Mesendoderm (in vitro differentiated cells): ENCODE results near the gene TXNRD2.

Experiments
- DNase-seq: peaks from one replicate; pipeline ENCODE4 v3.0.0; 2013
- H2AK5ac ChIP-seq: 2 replicates; pipeline ENCODE4 v1.6.1; 2013; ENCODE audit warnings: low read length, inconsistent platforms
- H2BK120ac ChIP-seq: 2 replicates; pipeline ENCODE4 v1.6.1; 2013; ENCODE audit warnings: low read depth, mild to moderate bottlenecking, low read length, moderate library complexity, mixed read lengths
- H2BK15ac ChIP-seq: replicated peaks from 2 replicates; pipeline ENCODE4 v1.6.1; 2013; ENCODE audit warnings: low read depth, mild to moderate bottlenecking, moderate library complexity
- H2BK5ac ChIP-seq: 2 replicates; pipeline ENCODE4 v1.6.1; 2013; ENCODE audit warnings: low read length, inconsistent platforms
- H3K18ac ChIP-seq: 2 replicates; pipeline ENCODE4 v1.6.1; 2013; ENCODE audit warnings: mild to moderate bottlenecking, low read length, mixed read lengths
- H3K23ac ChIP-seq: one replicate; pipeline ENCODE4 v1.6.1; 2013; ENCODE audit warnings: low read length
- H3K27ac ChIP-seq: 2 replicates; pipeline ENCODE4 v1.5.1; 2013; ENCODE audit warnings: low read depth, mild to moderate bottlenecking, inconsistent platforms, low read length, moderate library complexity
- H3K27me3 ChIP-seq: 2 replicates; pipeline ENCODE4 v1.6.1; 2013; ENCODE audit warnings: low read length, control low read depth, mild to moderate bottlenecking, inconsistent platforms; ENCODE audit not compliant: insufficient read depth, poor library complexity
- H3K36me3 ChIP-seq: 2 replicates; pipeline ENCODE4 v1.6.1; 2013; ENCODE audit warnings: low read length, inconsistent platforms; ENCODE audit not compliant: control insufficient read depth, insufficient read depth
- H3K4ac ChIP-seq: one replicate; pipeline ENCODE4 v1.6.1; 2013; ENCODE audit warnings: low read depth, mild to moderate bottlenecking, low read length, moderate library complexity
- H3K4me1 ChIP-seq: 2 replicates; pipeline ENCODE4 v1.6.1; 2013; ENCODE audit warnings: low read depth, low read length, inconsistent platforms; ENCODE audit not compliant: control insufficient read depth
- H3K4me2 ChIP-seq: 2 replicates; pipeline ENCODE4 v1.6.1; 2013; ENCODE audit warnings: low read length
- H3K4me3 ChIP-seq: 2 replicates; pipeline ENCODE4 v1.5.1; 2013; ENCODE audit warnings: mild to moderate bottlenecking, low read length
- H3K56ac ChIP-seq: one replicate; pipeline ENCODE4 v1.6.1; 2013; ENCODE audit warnings: low read length
- H3K79me1 ChIP-seq: 2 replicates; pipeline ENCODE4 v1.6.1; 2013; ENCODE audit warnings: low read length, inconsistent platforms
- H3K79me2 ChIP-seq: 2 replicates; pipeline ENCODE4 v1.6.1; 2013; ENCODE audit warnings: mild to moderate bottlenecking, low read length; ENCODE audit not compliant: control insufficient read depth, insufficient read depth
- H3K9ac ChIP-seq: 2 replicates; pipeline ENCODE4 v1.6.1; 2013; ENCODE audit warnings: low read length, inconsistent platforms
- H4K5ac ChIP-seq: one replicate; pipeline ENCODE4 v1.6.1; 2013; ENCODE audit warnings: low read length
- H4K8ac ChIP-seq: one replicate; pipeline ENCODE4 v1.6.1; 2013; ENCODE audit warnings: low read depth, mild to moderate bottlenecking, control low read depth, low read length, moderate library complexity
- WGBS: extraction: QIAGEN DNeasy Blood & Tissue Kit; methylation state at CpG from one replicate; pipeline ENCODE4 v1.1.7; 2013; ENCODE audit warnings: low lambda C conversion rate, missing lambda C conversion rate; ENCODE audit not compliant: insufficient coverage; ENCODE audit errors: extremely low coverage; 5-methylcytosine and 5-hydroxymethylcytosine counted together

TXNRD2 gene

GRCh38 chr22:19887256-19887985 is 54.2 kb downstream of the TXNRD2 start:
- Histone ChIP-seq H3K9ac (no peak overlapping the region), H4K5ac (no peak overlapping the region), H2BK120ac (no peak overlapping the region), H3K23ac (no peak overlapping the region), H3K79me1 (no peaks in the 10 kb centered on the region), H2BK15ac (no peak overlapping the region), H3K18ac (no peak overlapping the region), H3K27ac (no peak overlapping the region), H4K8ac (no peak overlapping the region), H3K56ac (no peak overlapping the region), H3K4me2 (no peak overlapping the region), H2AK5ac (peak overlapping the region; percentile 40), H3K4me3 (no peak overlapping the region), H3K79me2 (no peaks in the 10 kb centered on the region), H3K4me1 (peaks cover 9% of the 10 kb centered on the region), H3K36me3 (no peaks in the 10 kb centered on the region), H3K4ac (no peak overlapping the region), H3K27me3 (no peaks in the 10 kb centered on the region), H2BK5ac (no peak overlapping the region)
- no CpG with 5 or more reads among the region's 16 CpGs for WGBS
- DNase-seq, result no peak

- Histone ChIP-seq H3K4me2 (no peak overlapping the region), H3K56ac (no peak overlapping the region), H3K4ac (no peak overlapping the region), H3K79me2 (no peaks in the 10 kb centered on the region), H3K23ac (no peak overlapping the region), H4K5ac (no peak overlapping the region), H3K9ac (no peak overlapping the region), H2BK15ac (no peak overlapping the region), H2BK120ac (no peak overlapping the region), H3K27ac (no peak overlapping the region), H3K36me3 (no peaks in the 10 kb centered on the region), H3K4me3 (no peak overlapping the region), H2BK5ac (no peak overlapping the region), H2AK5ac (no peak overlapping the region), H3K79me1 (no peaks in the 10 kb centered on the region), H4K8ac (no peak overlapping the region), H3K27me3 (no peaks in the 10 kb centered on the region), H3K18ac (no peak overlapping the region), H3K4me1 (peaks cover 5% of the 10 kb centered on the region)
- no CpG with 5 or more reads among the region's 12 CpGs for WGBS
- DNase-seq, result no peak
Observed at GRCh38 chr22:19886605-19887255, 54.9 kb downstream of the TXNRD2 start.

- H4K5ac ChIP-seq, result no peak overlapping the region
- H3K79me2 ChIP-seq, result no peaks in the 10 kb centered on the region
- H3K9ac ChIP-seq, result no peak overlapping the region
Observed at GRCh38 chr22:19885841-19886592, 55.6 kb downstream of the TXNRD2 start.

GRCh38 chr22:19884954-19885751 is 56.5 kb downstream of the TXNRD2 start:
- Histone ChIP-seq H3K4me1 (peaks cover 11% of the 10 kb centered on the region), H2BK120ac (no peak overlapping the region), H3K9ac (no peak overlapping the region), H3K56ac (no peak overlapping the region), H2BK15ac (no peak overlapping the region), H3K36me3 (no peaks in the 10 kb centered on the region), H2BK5ac (no peak overlapping the region), H3K27ac (no peak overlapping the region), H3K23ac (no peak overlapping the region), H3K79me1 (peaks cover under 1% of the 10 kb centered on the region), H3K79me2 (no peaks in the 10 kb centered on the region), H3K27me3 (no peaks in the 10 kb centered on the region), H3K4me2 (no peak overlapping the region), H4K8ac (no peak overlapping the region), H4K5ac (no peak overlapping the region), H3K18ac (no peak overlapping the region), H3K4me3 (no peak overlapping the region), H3K4ac (no peak overlapping the region), H2AK5ac (peak overlapping the region; percentile 49)
- no peak for DNase-seq
- no CpG with 5 or more reads among the region's 26 CpGs for WGBS

More at GRCh38 chr22:19885841-19886592, 55.6 kb downstream of the TXNRD2 start:
- no peak overlapping the region for H2AK5ac ChIP-seq
- H3K18ac ChIP-seq, result no peak overlapping the region
- H3K27me3 ChIP-seq, result no peaks in the 10 kb centered on the region
- no peak overlapping the region for H3K23ac ChIP-seq
- H3K36me3 ChIP-seq, result no peaks in the 10 kb centered on the region
- no CpG with 5 or more reads among the region's 15 CpGs for WGBS
- H2BK5ac ChIP-seq, result no peak overlapping the region
- no peak overlapping the region for H3K56ac ChIP-seq
- H2BK120ac ChIP-seq, result no peak overlapping the region
- no peaks in the 10 kb centered on the region for H3K79me1 ChIP-seq
- H3K4me3 ChIP-seq, result no peak overlapping the region
- DNase-seq, result no peak
- no peak overlapping the region for H4K8ac ChIP-seq
- H3K4ac ChIP-seq, result no peak overlapping the region
- H3K4me2 ChIP-seq, result no peak overlapping the region
- peaks cover 3% of the 10 kb centered on the region for H3K4me1 ChIP-seq
- H2BK15ac ChIP-seq, result no peak overlapping the region
- H3K27ac ChIP-seq, result no peak overlapping the region

- Histone ChIP-seq H3K27me3 (no peaks in the 10 kb centered on the region), H2BK5ac (no peak overlapping the region), H3K18ac (no peak overlapping the region), H3K79me1 (peaks cover 2% of the 10 kb centered on the region), H3K27ac (no peak overlapping the region), H3K23ac (no peak overlapping the region), H4K5ac (no peak overlapping the region), H3K9ac (no peak overlapping the region), H2BK120ac (no peak overlapping the region), H3K4me2 (no peak overlapping the region), H3K56ac (no peak overlapping the region), H2BK15ac (no peak overlapping the region), H3K36me3 (no peaks in the 10 kb centered on the region), H3K4ac (no peak overlapping the region), H3K4me3 (no peak overlapping the region), H3K79me2 (peaks cover 5% of the 10 kb centered on the region), H2AK5ac (no peak overlapping the region), H4K8ac (no peak overlapping the region), H3K4me1 (peaks cover 12% of the 10 kb centered on the region)
- WGBS, result no CpG with 5 or more reads among the region's 15 CpGs
- DNase-seq, result no peak
Observed at GRCh38 chr22:19884161-19884953, 57.3 kb downstream of the TXNRD2 start.
